A549 (cell line): ENCODE data around the gene MPP2. TPM values are rescaled to one million over a fixed set of nuclear protein-coding genes. Genes with fewer than 3 reads are reported as not detected.

Experiments
- ATAC-seq, 2 experiments: fragments of 200-7000 bp in 1 of 2; fragments of >200 bp in 1 of 2; cut with Nextera tagmentation in 1 of 2; cut with Tn5 transposase in 1 of 2; 3 replicates each; pipeline versions ENCODE4 v1.8.0 to v1.9.1; 2018 to 2020; ENCODE audit warnings: mild to moderate bottlenecking in 1 of 2, moderate library complexity in 1 of 2
- CTCF ChIA-PET: fragments of 300-600 bp; sonication (Branson Sonifier 250); formaldehyde crosslinking; extraction: SDS; loops from one replicate; lab custom pipeline; 2021; ENCODE audit warnings: antibody characterized with exemption, inconsistent platforms; lab: Yijun Ruan, JAX
- POLR2A ChIA-PET: fragments of 350-600 bp; formaldehyde crosslinking; extraction: SDS; loops from one replicate; lab custom pipeline; 2021; ENCODE audit warnings: antibody characterized with exemption, inconsistent platforms; lab: Yijun Ruan, JAX
- DNase-seq, 2 experiments: peaks; one replicate each; pipeline versions ENCODE4 v3.0.0 to v3.0.0-alpha.2; 2011 to 2016; ENCODE audit warnings: low read depth in 1 of 2, low spot score in 1 of 2
- FAIRE-seq: peaks from 2 replicates; lab custom pipeline; 2011; peaks lifted over from hg19 to GRCh38; lab: Jason Lieb, UNC
- H3K27ac ChIP-seq, 2 experiments: fragments of >200 bp; sonication (Bioruptor Twin); formaldehyde crosslinking; 3 replicates each; pipeline ENCODE4 v1.5.1; 2016 to 2017
- H3K4me1 ChIP-seq: fragments of >200 bp; sonication (Bioruptor Twin); formaldehyde crosslinking; 3 replicates; pipeline ENCODE4 v1.6.1; 2016
- H3K4me2 ChIP-seq: fragments of >200 bp; sonication (Bioruptor Twin); formaldehyde crosslinking; 3 replicates; pipeline ENCODE4 v1.6.1; 2016
- H3K4me3 ChIP-seq: fragments of >200 bp; sonication (Bioruptor Twin); formaldehyde crosslinking; 3 replicates; pipeline ENCODE4 v1.5.1; 2016
- H3K9me3 ChIP-seq: fragments of >200 bp; sonication (Bioruptor Twin); formaldehyde crosslinking; 3 replicates; pipeline ENCODE4 v1.6.1; 2016
- BHLHE40 ChIP-seq: IDR thresholded peaks from 2 replicates; pipeline ENCODE4 v1.6.1; 2012; ENCODE audit warnings: low read depth, low read length, inconsistent platforms
- CEBPB ChIP-seq, 2 experiments: fragments of >200 bp in 1 of 2; sonication (Bioruptor Twin) in 1 of 2; formaldehyde crosslinking in 1 of 2; IDR thresholded peaks; 2 replicates each; pipeline ENCODE4 v1.6.1; 2012 to 2016
- CHD2 ChIP-seq: fragments of 150-350 bp; IDR thresholded peaks from 2 replicates; pipeline ENCODE4 v1.6.1; 2014; ENCODE audit warnings: low read length; ENCODE audit not compliant: partially characterized antibody
- CHD4 ChIP-seq: fragments of 200-600 bp; sonication (generic); IDR thresholded peaks from 2 replicates; pipeline ENCODE4 v1.6.1; 2016; ENCODE audit warnings: antibody characterized with exemption, mild to moderate bottlenecking, borderline replicate concordance
- GATA3 ChIP-seq: IDR thresholded peaks from 2 replicates; pipeline ENCODE4 v1.6.1; 2012; ENCODE audit warnings: borderline replicate concordance
- HDAC2 ChIP-seq: fragments of 200-600 bp; sonication (generic); IDR thresholded peaks from 2 replicates; pipeline ENCODE4 v1.6.1; 2016
- HES2 ChIP-seq: fragments of >200 bp; sonication (Bioruptor Twin); formaldehyde crosslinking; IDR thresholded peaks from 2 replicates; pipeline ENCODE4 v1.6.1; 2016
- HEYL ChIP-seq: fragments of 250-450 bp; sonication (Bioruptor Pico); IDR thresholded peaks from 2 replicates; pipeline ENCODE4 v1.8.0; 2021; ENCODE audit warnings: mild to moderate bottlenecking, moderate library complexity
- HMGXB4 ChIP-seq: fragments of 250-450 bp; sonication (Bioruptor Pico); IDR thresholded peaks from 2 replicates; pipeline ENCODE4 v1.5.0; 2021; ENCODE audit warnings: mild to moderate bottlenecking, moderate library complexity, borderline replicate concordance
- HOXB13 ChIP-seq: fragments of 250-450 bp; sonication (Bioruptor Pico); IDR thresholded peaks from 2 replicates; pipeline ENCODE4 v1.5.0; 2020; ENCODE audit warnings: low read depth, mild to moderate bottlenecking, moderate library complexity
- HOXB5 ChIP-seq: fragments of 250-450 bp; sonication (Bioruptor Pico); IDR thresholded peaks from 2 replicates; pipeline ENCODE4 v1.5.0; 2020; ENCODE audit warnings: mild to moderate bottlenecking, moderate library complexity
- JUN ChIP-seq, 2 experiments: fragments of >200 bp; sonication (Bioruptor Twin); formaldehyde crosslinking; IDR thresholded peaks; 2 replicates in 1 of 2; 3 replicates in 1 of 2; pipeline ENCODE4 v1.6.1; 2016 to 2017
- KDM5A ChIP-seq: fragments of 200-600 bp; sonication (generic); IDR thresholded peaks from 2 replicates; pipeline ENCODE4 v1.6.1; 2016; ENCODE audit warnings: antibody characterized with exemption, mild to moderate bottlenecking
- MAZ ChIP-seq: fragments of 150-350 bp; IDR thresholded peaks from 2 replicates; pipeline ENCODE4 v1.6.1; 2014; ENCODE audit warnings: antibody characterized with exemption, low read depth, low read length, borderline replicate concordance
- MYC ChIP-seq: IDR thresholded peaks from 2 replicates; pipeline ENCODE4 v1.6.1; 2012; ENCODE audit warnings: mild to moderate bottlenecking, inconsistent platforms, low read length, improper control_type of control experiment, borderline replicate concordance
- POLR2AphosphoS2 ChIP-seq: conservative IDR thresholded peaks from 2 replicates; pipeline ENCODE4 v1.6.1; 2012; ENCODE audit warnings: low read length, improper control_type of control experiment, inconsistent platforms
- RAD21 ChIP-seq, 2 experiments: fragments of >200 bp in 1 of 2; sonication (Bioruptor Twin) in 1 of 2; formaldehyde crosslinking in 1 of 2; IDR thresholded peaks in 1 of 2; conservative IDR thresholded peaks in 1 of 2; 2 replicates in 1 of 2; 3 replicates in 1 of 2; pipeline ENCODE4 v1.6.1; 2012 to 2018; ENCODE audit warnings: inconsistent platforms in 1 of 2
- REST ChIP-seq: fragments of 200-600 bp; sonication (generic); IDR thresholded peaks from 2 replicates; pipeline ENCODE4 v1.6.1; 2016; ENCODE audit warnings: antibody characterized with exemption, mild to moderate bottlenecking, moderate library complexity
- RFX5 ChIP-seq: fragments of 450-650 bp; IDR thresholded peaks from 2 replicates; pipeline ENCODE4 v1.7.1; 2014; ENCODE audit warnings: antibody characterized with exemption, mild to moderate bottlenecking, moderate library complexity
- RNF2 ChIP-seq: fragments of 200-600 bp; sonication (generic); IDR thresholded peaks from 2 replicates; pipeline ENCODE4 v1.6.1; 2016; ENCODE audit warnings: low read depth, mild to moderate bottlenecking, antibody characterized with exemption, moderate library complexity, borderline replicate concordance
- TFCP2L1 ChIP-seq: fragments of 250-450 bp; sonication (Bioruptor Pico); IDR thresholded peaks from 2 replicates; pipeline ENCODE4 v1.5.0; 2021; ENCODE audit warnings: mild to moderate bottlenecking
- ZFP36 ChIP-seq: fragments of 450-650 bp; IDR thresholded peaks from 2 replicates; pipeline ENCODE4 v1.6.1; 2014; ENCODE audit warnings: borderline replicate concordance; ENCODE audit not compliant: partially characterized antibody
- ZNF302 ChIP-seq: fragments of 250-450 bp; sonication (Bioruptor Pico); IDR thresholded peaks from 2 replicates; pipeline ENCODE4 v1.9.0; 2021; ENCODE audit warnings: inconsistent platforms, mild to moderate bottlenecking, moderate library complexity
- WGBS: methylation state at CpG from one replicate; pipeline ENCODE4 v1.1.6; 2017; ENCODE audit errors: missing lambda C conversion rate; 5-methylcytosine and 5-hydroxymethylcytosine counted together
- polyA plus RNA-seq, 4 experiments: library from polyadenylated mRNA; depleted of rRNA in 3 of 4; stranded (reverse); fragments of >200 nt; fragmentation: RNase III in 1 of 4; extraction: RNeasy Plus Mini Kit Qiagen cat#74134 plus additional on column Dnase treatment in 1 of 4; gene quantifications; 2 replicates in 3 of 4; 3 replicates in 1 of 4; pipeline ENCODE4 v1.2.3, GENCODE V29; 2011 to 2017
- TF ChIP-seq, protein P1 (sequence below): IDR thresholded peaks from 2 replicates; pipeline ENCODE4 v1.6.1; 2012
- TF ChIP-seq, protein P2 (sequence below): fragments of 150-350 bp; IDR thresholded peaks from 2 replicates; pipeline ENCODE4 v1.6.1; 2014; ENCODE audit warnings: low read depth, mild to moderate bottlenecking, low read length

The MPP2 gene
- polyA plus RNA-seq, 2 of the 4 experiments (the other 2 are of a cell fraction): 3.8 to 4.2 TPM

GRCh38 chr17:43861960-43862359, 45.4 kb downstream of the MPP2 start:
- H3K4me1 ChIP-seq: peaks cover 5% of the 10 kb centered on the region; the same call in 1 of the 3 replicates
- 79% methylated on average over 9 of the region's 9 CpGs for WGBS
- ChIA-PET CTCF (interaction anchor here (1.1 to 13.9 kb wide), 4 partner anchors 17 to 167 kb away, joined by 3 to 168 read pairs (median 82); partner anchors contain the start of gene CD300LG), POLR2A (interaction anchor here (0.6 kb wide), 1 partner anchor 20 kb away, joined by 4 read pairs; no protein-coding TSS in a partner anchor)
- no peak overlapping the region for H3K4me3 ChIP-seq
- H3K4me2 ChIP-seq: no peak overlapping the region
- FAIRE-seq: no peak
- DNase-seq: no peak
- TF ChIP-seq POLR2AphosphoS2 (no peak), CHD2 (no peak), HOXB13 (CRISPR knock-in tag) (no peak), HOXB5 (CRISPR knock-in tag) (no peak), REST (no peak), HDAC2 (no peak), HES2 (no peak), HMGXB4 (CRISPR knock-in tag) (no peak), ZNF302 (CRISPR knock-in tag) (no peak), BHLHE40 (no peak), TFCP2L1 (CRISPR knock-in tag) (no peak), GATA3 (no peak), CEBPB (IDR thresholded peaks at IDR 0.05) (no peak), MAZ (no peak), RAD21 (conservative IDR thresholded peaks at IDR 0.05 in 1 of 2, IDR thresholded peaks at IDR 0.05 in 1 of 2) (no peak), MYC (no peak), RNF2 (no peak), RFX5 (no peak)
- TF ChIP-seq, protein P1, sequence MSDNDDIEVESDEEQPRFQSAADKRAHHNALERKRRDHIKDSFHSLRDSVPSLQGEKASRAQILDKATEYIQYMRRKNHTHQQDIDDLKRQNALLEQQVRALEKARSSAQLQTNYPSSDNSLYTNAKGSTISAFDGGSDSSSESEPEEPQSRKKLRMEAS: no peak
- H3K9me3 ChIP-seq: no peaks in the 10 kb centered on the region
- no peak overlapping the region for H3K27ac ChIP-seq
- no peak for ATAC-seq

GRCh38 chr17:43860927-43861622, 46.3 kb downstream of the MPP2 start:
- POLR2A ChIA-PET: no interaction called here
- no peak overlapping the region for H3K4me3 ChIP-seq
- TF ChIP-seq KDM5A (no peak), POLR2AphosphoS2 (no peak), HOXB13 (CRISPR knock-in tag) (no peak), CEBPB (IDR thresholded peaks at IDR 0.05) (no peak), ZFP36 (no peak), HMGXB4 (CRISPR knock-in tag) (no peak), CHD4 (no peak), HEYL (CRISPR knock-in tag) (no peak), HES2 (no peak), BHLHE40 (no peak), JUN (IDR thresholded peaks at IDR 0.05) (no peak)
- TF ChIP-seq, protein P2, sequence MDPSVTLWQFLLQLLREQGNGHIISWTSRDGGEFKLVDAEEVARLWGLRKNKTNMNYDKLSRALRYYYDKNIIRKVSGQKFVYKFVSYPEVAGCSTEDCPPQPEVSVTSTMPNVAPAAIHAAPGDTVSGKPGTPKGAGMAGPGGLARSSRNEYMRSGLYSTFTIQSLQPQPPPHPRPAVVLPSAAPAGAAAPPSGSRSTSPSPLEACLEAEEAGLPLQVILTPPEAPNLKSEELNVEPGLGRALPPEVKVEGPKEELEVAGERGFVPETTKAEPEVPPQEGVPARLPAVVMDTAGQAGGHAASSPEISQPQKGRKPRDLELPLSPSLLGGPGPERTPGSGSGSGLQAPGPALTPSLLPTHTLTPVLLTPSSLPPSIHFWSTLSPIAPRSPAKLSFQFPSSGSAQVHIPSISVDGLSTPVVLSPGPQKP: no peak

More at GRCh38 chr17:43860927-43861622, 46.3 kb downstream of the MPP2 start:
- FAIRE-seq (no peak), ATAC-seq (no peak), DNase-seq (no peak)
- Histone ChIP-seq H3K9me3 (no peaks in the 10 kb centered on the region), H3K4me1 (peaks cover 5% of the 10 kb centered on the region; the same call in 1 of the 3 replicates), H3K27ac (no peak overlapping the region; a peak in 1 of 6 replicates), H3K4me2 (no peak overlapping the region)
- CTCF ChIA-PET: interaction anchor here (0.6 to 13.9 kb wide), 10 partner anchors 17 to 284 kb away, joined by 3 to 168 read pairs (median 4); partner anchors contain the start of gene CD300LG
- 52% methylated on average over 9 of the region's 9 CpGs for WGBS
